HK-2 (cell line): Measurements from ENCODE around the gene CREB5.

Experiments
- DNase-seq: peaks from one replicate; pipeline ENCODE4 v3.0.0-alpha.2; 2018; ENCODE audit not compliant: unreplicated experiment

CREB5 gene

DNA sequence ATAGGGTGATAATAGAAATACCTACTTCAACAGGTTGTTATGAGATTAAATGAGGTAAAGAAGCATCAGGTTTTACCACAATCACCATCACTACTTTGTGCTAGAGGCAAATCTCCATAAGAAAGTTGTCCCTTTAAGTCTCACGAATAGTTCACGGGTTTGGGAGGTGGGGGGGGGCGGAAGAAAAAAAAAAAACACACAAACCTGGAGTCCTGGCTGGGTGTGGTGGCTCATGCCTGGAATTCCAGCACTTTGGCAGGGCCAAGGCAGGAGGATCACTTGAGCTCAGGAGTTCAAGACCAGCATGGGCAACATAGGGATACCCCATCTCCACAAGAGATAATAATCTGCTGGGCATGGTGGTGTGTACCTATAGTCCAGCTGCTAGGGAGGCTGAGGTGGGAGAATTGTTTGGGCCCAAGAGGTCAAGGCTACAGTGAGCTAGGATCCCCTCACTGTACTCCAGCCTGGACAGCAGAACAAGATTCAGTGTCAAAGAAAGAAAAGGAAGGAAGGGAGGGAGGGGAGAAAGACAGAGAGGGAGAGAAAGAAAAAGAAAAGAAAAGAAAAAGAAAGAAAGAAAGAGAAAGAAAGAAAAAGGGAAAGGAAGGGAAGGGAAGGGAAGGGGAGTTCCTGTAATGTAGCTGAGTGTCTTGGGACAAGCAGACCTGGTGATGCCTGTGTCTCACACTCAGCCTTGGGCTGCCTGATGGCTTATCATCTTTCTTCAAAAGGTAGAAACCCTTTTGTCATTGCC, 231.4 kb downstream of the CREB5 start:
- DNase-seq = no peak

DNA sequence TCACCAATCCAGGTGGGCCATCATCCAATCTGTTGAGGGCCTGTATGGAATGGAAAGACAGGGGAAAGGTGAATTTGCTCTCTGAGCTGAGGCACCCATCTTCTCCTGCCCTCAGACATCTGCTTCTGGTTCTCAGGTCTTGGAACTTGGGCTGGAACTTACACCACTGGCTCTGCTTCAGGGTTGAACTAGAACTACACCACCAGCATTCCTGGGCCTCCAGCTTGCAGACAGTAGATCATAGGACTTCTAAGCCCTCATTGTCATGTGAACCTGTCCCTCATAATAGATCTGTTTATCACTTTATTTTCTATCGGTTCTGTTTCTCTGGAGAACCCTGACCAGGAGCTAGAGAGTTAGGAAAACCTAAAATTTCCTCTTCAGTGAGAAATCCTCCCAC, 233.5 kb downstream of the CREB5 start:
- DNase-seq = no peak

DNA sequence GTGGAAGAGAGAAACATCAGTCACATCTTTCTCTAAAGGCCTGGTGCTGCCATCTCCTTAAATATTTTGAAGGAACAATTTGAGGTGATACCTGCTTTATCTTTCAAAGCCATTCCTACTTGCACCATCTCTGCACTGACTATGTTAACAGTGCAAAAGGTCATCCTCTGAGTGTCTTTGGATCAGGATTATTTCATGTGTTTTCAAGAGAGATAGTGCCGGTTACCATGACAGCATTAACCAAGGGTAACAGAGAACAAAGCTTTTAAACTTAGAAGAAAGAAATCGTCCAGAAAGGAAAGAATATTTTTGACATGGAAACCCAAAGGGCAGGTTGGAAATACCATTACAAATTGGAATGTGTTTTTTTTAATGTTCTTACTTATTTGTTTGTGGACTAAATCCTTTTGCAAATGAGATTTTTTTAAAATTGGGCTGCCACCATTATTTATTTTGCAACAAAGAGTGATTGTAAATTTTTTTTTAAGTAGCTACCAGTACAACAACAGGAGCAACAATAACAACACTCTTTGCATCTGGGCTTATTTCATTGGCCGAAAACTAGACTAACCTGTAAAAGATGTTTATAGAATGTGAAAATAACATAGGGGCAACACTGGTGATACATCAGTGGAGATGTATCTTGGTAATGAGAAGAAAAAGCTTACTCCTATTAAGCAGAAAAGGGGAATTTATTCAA, 234.2 kb downstream of the CREB5 start:
- no peak for DNase-seq

DNA sequence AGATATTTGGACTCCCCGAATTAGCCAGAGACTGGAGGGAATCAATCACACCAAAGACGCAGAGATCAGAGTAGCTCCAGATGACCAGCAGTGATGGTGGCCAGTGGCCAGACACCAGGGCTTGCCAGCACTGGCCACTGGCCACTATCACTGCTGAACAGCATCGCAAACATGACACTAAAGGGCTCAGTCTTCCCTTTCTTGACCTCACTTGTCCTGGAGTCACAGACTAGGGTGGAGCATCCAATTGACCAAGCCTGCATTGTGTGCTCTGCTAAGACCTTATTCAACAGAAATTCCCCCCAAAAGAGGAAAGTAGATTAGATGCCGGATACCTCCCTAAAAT, 234.7 kb downstream of the CREB5 start:
- no peak for DNase-seq

DNA sequence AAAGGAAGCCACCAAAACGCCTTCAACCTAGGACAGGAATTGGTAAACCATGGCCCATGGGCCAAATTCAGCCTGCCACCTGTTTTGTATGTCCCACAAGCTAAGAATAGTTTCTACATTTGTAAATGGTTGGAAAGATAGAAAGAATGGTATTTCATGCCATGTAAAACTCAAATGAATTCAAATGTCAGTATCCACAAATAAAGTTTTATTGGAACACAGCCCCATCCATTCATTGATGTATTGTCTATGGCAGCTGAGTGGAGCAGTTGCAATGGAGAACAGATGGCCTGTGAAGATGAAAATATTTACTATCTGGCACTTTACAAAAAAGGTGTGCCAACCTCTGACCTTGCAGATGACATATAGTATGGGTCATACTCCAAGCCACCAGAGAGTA, 236.9 kb downstream of the CREB5 start:
- no peak for DNase-seq

DNA sequence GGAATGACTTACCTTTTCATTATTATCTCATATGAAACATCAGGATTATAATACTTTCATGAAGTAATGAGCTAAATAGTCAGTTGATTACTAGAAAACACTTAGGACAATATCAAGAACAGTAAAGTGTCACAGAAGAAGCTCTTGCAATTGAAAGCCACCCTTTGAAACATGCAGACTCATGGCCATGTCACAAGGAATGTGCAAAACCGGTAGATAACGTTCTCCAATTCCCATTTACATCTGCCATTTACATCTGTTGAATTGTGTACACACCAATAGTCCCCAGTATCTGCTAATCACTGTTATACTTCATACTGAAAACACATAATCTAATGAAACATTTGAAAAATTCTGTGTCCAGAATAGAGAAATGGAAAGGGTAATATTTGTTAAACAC, 237.5 kb downstream of the CREB5 start:
- DNase-seq = no peak

DNA sequence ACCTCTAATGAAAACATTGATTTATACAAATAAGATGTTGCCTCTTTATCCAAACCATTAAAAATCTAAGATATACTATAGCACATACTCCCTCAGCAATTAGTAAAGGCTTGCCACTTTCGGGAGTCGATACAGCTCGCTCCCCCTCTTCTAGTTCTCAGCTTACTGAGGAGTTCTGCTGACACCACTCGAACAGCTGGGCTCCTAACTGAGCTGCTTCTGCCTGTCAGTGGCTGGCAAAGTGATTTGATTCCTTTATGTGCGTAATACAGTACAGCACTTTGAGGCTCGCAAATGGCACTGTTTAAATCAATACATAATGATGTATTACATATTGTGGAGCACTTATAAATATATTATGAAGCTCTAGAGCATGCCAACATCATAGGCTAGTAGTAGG, 241.8 kb downstream of the CREB5 start:
- no peak for DNase-seq

DNA sequence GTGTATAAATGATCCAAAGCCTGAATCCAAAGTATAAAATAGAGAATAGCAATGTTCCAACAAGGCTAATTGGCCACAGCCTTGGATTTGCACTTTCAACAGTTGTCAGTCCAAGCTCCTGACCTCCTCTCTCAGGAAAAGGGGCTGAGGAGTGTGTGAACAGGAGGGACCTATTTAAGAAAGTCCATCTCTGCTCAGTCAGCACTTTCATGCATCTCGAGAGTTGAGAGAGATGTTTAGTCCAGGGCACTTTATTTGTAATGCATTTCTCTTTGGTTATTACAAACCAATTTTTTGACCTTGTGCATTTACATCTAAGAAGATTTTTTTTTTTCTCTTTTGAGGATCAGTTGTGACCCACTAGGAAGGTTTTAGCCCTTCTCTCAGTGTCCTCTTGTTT, 244.2 kb downstream of the CREB5 start:
- no peak for DNase-seq

DNA sequence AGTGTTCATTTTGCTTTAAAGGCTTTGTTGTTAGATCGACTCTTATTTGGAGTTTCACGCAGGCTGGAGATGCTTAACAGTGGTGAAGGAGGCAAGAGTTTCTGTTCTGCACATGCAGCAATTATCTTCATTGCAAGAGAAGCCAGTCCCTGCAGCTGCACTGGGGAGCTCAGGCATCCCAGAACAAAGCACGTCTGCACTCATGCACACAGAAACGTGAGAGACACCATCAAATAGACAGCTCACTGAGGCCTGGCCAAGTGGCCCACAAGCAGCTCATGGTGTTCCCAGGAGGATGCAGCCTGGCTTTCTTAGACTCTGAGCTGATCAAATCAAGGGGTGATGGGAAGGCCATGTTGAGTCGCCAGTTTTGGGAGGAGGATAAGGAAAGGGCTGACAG, 246.1 kb downstream of the CREB5 start:
- no peak for DNase-seq

DNA sequence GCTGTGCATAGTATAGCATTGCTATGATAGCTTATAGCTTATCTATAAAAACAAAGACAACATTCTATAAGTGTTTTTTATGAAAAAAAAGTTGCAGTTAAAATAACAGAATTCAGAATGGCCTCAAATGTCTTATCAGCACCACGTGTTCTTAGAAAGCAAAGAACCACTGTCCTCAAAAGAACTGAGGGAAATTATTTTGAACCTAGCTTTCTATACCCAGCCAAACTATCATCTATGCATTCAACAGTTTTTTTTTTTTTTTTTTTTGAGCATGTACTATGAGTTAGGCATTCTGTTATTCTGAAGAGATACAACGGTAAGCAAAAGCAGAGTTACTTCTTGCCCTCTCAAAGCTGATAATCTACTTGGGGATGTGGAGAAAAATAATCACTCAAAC, 247.8 kb downstream of the CREB5 start:
- DNase-seq = no peak

DNA sequence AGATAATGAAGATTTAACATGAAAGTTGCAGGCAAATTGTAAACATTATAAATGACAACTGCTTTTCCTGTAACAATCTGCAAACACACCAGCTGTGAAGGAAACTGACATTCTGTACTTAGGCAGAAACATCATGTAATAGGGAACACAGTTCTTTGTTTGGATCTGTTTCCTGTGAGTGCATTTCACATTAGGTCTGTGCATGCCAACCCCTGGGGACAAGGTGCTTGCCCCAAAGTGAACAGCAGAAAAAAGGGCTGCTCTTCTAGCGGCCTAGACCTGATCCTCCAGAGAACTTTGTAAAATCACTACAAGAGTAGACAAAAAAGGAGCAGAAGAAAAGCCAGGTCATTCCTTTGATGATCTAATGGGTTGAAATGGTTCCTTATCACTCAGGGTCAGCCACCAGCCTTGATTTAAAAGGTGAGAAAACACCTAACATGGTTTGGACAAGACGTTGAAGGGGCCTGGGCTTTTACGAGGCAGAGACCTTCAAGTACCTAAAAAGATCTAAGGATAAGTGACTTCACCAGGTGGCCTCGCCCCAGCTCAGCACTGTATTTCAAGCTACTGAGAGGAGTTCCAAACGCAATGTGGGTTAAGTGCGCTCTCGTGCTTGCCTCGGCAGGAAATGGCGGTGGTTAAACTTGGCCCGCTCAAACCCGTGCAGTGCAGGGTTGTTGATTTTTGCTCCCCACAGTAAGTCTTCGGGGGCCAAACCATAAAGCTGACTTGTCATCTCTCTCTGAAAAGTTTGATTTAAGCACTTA, 249.7 kb downstream of the CREB5 start:
- no peak for DNase-seq

DNA sequence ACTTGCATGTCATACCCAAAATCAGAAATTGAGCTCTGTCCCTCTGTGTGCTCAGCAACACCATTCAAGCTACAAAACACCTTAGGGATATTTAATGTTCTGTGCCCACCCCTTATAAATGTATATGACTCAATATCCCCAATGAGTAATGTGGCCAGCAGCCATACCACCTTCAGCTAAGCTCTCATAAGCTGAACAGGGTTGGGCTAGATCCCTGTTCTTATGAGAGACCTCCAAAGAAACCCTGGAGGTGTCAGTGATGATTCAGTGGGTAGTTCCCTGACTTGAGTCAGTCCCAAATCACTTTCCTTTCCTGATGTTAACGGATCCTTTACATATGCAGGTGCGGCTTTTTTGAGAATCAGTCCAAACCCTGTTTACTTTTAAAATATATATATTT, 253.8 kb downstream of the CREB5 start:
- DNase-seq = no peak

DNA sequence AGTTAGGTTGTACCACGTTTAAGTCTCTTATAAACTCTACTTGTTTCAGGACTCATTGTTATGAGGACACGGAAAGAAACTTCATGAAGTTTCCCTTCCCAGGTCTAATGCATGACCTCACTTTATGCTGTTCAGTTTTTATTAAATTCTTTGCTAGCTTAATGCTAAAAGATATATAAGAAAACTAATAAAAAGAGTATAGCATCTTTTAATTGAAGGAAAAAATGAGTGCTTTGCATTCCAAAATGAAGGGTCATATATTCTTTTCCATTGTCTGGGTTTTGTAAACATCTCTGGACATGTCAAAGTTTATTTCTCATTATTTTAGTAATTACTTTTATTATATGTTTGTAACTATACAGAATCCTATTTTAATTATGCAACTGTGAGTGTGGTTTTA, 255.8 kb downstream of the CREB5 start:
- no peak for DNase-seq

DNA sequence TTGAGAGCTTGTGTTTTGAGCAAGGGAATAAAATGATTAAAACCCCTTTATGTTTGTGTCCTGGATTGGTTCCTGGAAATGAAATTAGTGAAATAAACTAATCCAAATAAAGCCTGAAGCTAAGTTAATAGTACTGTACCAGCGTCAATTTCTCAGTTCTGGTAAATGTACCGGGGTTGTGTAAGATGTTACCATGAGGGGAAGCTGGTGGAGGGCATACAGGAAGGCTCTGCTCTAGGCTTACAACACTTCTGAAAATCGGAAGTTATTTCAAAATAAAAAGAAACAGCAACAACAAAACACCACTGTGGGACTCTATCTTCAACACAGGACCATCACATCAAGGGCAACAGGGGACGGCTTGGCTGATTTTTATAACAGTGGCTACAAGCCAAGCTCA, 257.0 kb downstream of the CREB5 start:
- DNase-seq = no peak

DNA sequence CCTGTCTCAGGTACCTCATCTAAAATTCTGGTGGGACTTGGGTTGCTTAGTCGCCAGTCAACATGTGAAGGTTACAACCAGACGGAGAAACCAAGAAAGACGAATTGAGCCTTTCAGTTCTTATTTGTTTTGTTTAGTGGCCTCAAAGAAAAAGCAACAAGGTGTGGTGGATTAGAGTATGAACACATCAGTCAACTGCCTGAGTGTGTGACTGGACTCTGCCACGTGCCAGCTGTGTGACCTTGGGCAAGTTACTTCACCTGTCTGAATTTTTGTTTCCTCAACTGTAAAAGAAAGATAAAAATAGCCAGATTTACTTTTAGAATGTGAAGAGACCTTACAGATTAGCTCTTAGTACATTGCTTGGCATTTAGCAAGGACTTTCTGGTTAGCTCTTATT, 259.2 kb downstream of the CREB5 start:
- no peak for DNase-seq

DNA sequence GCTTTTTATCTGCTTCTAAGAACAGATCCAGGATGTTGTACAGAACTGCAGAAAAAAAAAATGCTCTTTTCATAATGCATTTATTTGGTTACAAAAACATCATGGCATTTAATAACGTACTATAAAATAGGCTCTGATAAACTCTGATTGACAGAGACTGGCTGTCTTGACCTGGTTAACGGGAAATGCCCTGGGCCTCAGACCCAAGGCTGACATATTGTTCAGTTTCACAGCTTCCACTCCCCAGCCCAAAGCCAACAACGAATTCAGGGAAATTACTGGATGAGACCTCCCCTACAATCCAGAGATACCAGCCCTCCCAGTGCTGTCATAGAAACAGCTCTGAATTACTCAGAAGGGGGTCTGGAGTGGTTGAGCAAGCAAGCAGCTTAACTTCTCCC, 260.1 kb downstream of the CREB5 start:
- no peak for DNase-seq

DNA sequence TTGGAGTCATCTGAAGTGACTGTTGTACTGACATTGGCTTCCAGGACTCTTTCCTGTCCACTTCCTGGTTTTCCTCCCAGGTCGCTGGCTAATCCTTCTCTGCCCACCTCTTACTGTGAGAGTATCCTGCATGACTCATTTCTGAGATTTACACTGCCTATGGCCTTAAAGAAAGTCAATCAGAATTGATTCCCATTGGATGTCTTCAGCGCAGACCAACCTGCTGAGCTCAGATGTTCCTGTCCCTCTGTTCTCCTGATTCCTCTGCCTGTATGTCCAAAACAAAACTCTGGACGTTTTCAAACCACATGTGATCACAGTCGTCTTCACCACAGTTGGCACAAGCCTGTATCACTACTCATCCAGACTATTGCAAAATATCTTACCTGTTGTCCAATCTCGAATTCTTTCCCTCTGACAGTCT, 262.1 kb downstream of the CREB5 start:
- DNase-seq = peak; percentile 36

DNA sequence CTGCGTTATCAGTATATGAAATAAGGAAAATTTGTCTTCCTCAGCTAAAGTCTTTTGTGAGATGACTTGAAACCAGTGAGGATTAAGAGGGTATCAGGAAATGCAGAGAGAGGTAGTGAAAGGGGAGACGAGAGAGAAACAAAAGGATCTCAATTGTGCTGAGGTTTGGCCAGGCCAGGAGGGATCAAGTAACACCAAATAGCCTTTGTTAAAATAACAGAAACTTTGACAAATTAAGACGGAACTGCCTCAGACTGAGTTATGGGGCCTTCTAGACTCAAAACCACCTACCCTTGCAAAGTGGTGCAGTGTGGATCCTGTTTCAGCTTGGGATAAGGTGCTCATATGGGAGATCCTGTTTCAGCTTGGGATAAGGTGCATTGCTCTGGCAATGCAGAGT, 263.1 kb downstream of the CREB5 start:
- DNase-seq = no peak

DNA sequence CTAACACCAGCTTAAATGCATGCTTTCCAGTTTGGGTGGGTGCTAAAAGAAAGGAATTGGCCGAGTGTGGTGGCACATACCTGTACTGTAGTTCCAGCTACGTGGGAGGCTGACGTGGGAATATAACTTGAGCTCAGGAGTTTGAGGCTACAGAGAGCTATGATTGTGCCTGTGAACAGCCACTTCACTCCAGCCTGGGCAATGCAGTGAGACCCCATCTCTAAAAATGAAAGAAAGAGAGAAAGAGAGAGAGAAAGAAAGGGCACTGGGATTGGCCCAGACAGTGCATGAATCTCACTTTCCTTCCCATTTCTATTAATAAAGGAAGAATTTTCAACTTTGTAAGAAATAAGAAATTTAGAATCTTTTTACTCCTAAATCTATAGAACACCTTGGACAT, 265.4 kb downstream of the CREB5 start:
- DNase-seq = no peak

DNA sequence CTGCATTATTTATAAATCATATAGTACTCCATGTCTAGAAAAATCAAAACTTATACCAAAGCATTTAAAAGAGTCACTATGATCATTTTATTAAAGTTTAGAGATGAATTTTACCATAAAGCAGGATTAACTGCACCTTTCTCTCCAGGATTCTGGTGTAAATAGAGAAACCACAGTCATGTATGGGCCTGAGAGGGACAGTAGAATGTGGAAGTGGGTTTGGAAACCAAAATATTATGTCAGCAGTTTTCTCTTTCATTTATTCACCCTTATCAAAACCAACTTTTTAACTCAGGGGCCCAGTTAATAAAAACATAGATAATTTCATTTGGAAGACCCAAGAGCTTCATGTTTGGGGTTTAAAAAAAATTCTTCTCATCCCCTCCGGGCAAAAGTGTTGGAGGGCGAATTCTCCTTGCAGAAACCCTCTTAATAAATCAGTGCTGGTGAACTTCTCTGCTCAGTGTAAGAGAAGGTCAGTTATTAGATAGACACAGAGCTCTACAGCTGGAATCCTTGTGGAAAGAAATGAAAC, 266.2 kb downstream of the CREB5 start:
- DNase-seq = no peak

DNA sequence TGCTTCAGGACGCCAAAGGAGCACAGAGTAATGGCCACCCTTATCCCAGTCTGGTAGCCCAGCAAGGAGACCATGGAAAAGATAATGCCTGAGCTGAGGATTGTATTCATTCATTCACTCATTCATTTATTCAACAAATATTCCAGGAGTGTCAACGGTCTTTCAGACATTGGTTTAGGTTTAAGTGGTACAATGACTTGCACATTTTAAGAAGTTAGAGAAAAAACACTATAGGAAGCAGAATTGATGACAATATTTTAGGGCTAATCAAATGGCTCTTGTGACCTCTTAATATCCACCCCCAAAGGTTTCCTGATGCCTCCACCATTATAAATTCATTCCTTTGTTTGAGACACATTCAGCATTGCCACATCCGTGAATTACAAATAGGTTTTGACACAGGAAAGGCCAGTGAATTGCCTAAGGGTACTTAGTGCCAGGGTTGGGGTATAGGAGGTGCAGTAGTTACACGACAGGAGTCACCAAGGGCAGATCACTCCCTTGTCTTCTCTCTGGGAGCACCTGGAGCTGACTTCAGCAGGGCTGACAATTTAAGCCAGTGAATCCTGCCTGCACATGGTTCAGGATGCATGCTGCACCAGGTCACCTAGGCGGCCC, 269.5 kb downstream of the CREB5 start:
- no peak for DNase-seq

DNA sequence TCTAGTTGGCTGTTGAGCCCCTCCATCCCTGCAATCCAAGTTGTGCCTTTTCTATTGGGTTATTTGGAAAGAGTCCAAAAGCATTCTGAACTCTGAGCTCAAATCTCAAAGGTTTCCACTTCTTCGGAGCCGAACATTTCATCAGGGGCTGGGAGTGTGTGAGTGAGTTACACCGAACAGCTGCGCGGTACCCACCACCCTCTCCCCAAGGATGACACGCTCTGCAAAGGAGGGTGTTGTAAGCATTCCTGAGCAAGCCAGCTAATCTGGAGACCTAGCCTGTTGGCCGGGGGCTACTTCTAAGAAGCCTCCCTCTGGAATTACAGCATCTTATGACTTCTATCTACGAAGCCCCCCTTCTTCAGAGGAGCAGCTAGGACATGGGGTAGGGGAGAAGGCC, 270.5 kb downstream of the CREB5 start:
- no peak for DNase-seq
